ENCODE data around the gene COL27A1. TPM values are rescaled to one million over a fixed set of nuclear protein-coding genes. Genes with fewer than 3 reads are reported as not detected.

The COL27A1 gene
- total RNA-seq, 2 donors from 2014 or later: 1.3 to 2.4 TPM

DNA sequence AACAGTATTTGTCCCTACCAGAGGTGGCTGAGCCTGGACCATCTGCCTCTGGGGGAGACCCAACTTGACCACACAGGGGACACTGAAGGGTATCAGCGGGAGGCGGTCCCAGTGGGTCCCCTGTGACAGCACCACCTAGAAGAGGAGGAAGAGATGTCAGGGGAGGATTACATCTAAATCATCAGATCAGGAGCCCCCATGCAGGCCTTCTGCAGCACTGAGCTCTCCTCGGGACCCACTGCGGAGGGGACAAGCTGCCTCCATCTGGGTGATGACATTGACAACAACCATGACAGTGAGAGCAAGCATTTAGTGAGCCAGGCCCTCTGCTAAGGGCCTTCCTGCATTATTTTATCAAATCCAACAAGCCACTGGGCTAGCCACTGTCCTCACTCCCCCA is 186.7 kb downstream of the COL27A1 start:
- peaks cover 37 to 51% of the 10 kb centered on the region in 2 donors for H3K36me3 Mint-ChIP-seq (ENCODE audit: insufficient read depth in 2 of 2)
- no peak for DNase-seq
- peaks cover 23% of the 10 kb centered on the region for H3K4me1 Mint-ChIP-seq (ENCODE audit: low read depth)
- H3K4me3 Mint-ChIP-seq: no peak overlapping the region
- peak overlapping the region; percentile 54 for H3K27ac Mint-ChIP-seq
- no peak for ATAC-seq (replicated peaks in 1 of 2)
- H3K9me3 Mint-ChIP-seq: no peaks in the 10 kb centered on the region
- no peaks in the 10 kb centered on the region for H3K27me3 Mint-ChIP-seq (ENCODE audit: low read depth)

- DNase-seq: no peak
Observed at GRCh38 chr9:114342755-114343440, 187.6 kb downstream of the COL27A1 start.

GRCh38 chr9:114343471-114344187 is 188.3 kb downstream of the COL27A1 start:
- peaks cover 37% of the 10 kb centered on the region for H3K4me1 Mint-ChIP-seq (ENCODE audit: low read depth)
- H3K27ac Mint-ChIP-seq: peak overlapping the region; percentile 81
- DNase-seq (no peak), ATAC-seq (replicated peaks in 1 of 2) (no peak)
- peaks cover 37 to 58% of the 10 kb centered on the region in 2 donors for H3K36me3 Mint-ChIP-seq (ENCODE audit: insufficient read depth in 2 of 2)
- H3K27me3 Mint-ChIP-seq (ENCODE audit: low read depth): no peaks in the 10 kb centered on the region
- H3K9me3 Mint-ChIP-seq: no peaks in the 10 kb centered on the region
- no peak overlapping the region for H3K4me3 Mint-ChIP-seq

More at GRCh38 chr9:114342755-114343440, 187.6 kb downstream of the COL27A1 start:
- Mint-ChIP-seq H3K27me3 (ENCODE audit: low read depth) (no peaks in the 10 kb centered on the region), H3K4me1 (ENCODE audit: low read depth) (peaks cover 30% of the 10 kb centered on the region), H3K9me3 (no peaks in the 10 kb centered on the region), H3K4me3 (no peak overlapping the region), H3K27ac (peak overlapping the region; percentile 77), H3K36me3 (ENCODE audit: insufficient read depth in 2 of 2) (peaks cover 35 to 53% of the 10 kb centered on the region in 2 donors)
- ATAC-seq (replicated peaks in 1 of 2): no peak

DNA sequence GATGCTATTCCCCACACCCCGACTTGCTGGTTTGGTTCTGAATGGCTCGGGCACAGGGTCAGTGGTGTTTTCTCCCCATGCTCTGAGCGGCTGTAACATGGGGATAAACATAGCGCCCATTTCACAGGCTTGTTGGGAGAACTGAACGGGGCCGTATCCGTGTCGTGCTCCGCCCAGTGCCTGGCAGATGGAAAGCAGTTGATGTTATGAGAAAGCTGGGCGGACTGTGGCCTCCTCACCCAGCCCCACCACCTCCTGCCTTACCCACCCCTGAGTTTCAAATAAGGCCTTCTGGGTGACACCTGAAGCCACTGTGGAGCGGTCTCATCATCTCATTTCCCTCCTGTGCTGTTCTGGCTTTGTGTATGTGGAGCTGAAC is 188.8 kb downstream of the COL27A1 start:
- DNase-seq: no peak
- H3K4me1 Mint-ChIP-seq (ENCODE audit: low read depth): peaks cover 39% of the 10 kb centered on the region

DNA sequence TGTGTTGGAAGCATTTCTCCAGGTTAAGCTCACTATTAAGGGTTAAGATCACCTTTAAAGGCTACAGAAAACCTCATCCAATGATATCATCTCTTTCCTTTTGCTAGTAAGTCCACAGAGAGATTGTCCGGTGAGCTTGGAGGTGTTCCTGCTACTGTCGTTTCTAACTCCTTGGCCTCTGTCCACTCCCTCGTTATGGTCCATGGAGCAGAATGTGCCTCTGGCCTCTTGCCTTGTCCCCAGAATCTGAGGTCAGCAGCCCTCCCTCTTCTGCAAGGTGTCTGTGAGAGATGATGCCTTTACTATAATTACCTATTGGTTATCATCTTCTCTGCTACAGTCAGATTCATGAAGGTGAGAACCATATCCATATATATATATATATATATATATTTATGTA is 189.4 kb downstream of the COL27A1 start:
- peak overlapping the region; percentile 58 for H3K27ac Mint-ChIP-seq
- no peak overlapping the region for H3K4me3 Mint-ChIP-seq
- DNase-seq: no peak
- H3K9me3 Mint-ChIP-seq: no peaks in the 10 kb centered on the region
- peaks cover 35 to 56% of the 10 kb centered on the region in 2 donors for H3K36me3 Mint-ChIP-seq (ENCODE audit: insufficient read depth in 2 of 2)
- H3K4me1 Mint-ChIP-seq (ENCODE audit: low read depth): peaks cover 39% of the 10 kb centered on the region
- H3K27me3 Mint-ChIP-seq (ENCODE audit: low read depth): no peaks in the 10 kb centered on the region
- no peak for ATAC-seq (replicated peaks in 1 of 2)

More for the DNA sequence above, 188.8 kb downstream of the COL27A1 start:
- no peaks in the 10 kb centered on the region for H3K27me3 Mint-ChIP-seq (ENCODE audit: low read depth)
- H3K27ac Mint-ChIP-seq: peak overlapping the region; percentile 81
- H3K4me3 Mint-ChIP-seq: no peak overlapping the region
- no peak for ATAC-seq (replicated peaks in 1 of 2)
- H3K9me3 Mint-ChIP-seq: no peaks in the 10 kb centered on the region
- H3K36me3 Mint-ChIP-seq (ENCODE audit: insufficient read depth in 2 of 2): peaks cover 33 to 56% of the 10 kb centered on the region in 2 donors

GRCh38 chr9:114345493-114346065 is 190.2 kb downstream of the COL27A1 start:
- Mint-ChIP-seq H3K36me3 (ENCODE audit: insufficient read depth in 2 of 2) (peaks cover 39 to 58% of the 10 kb centered on the region in 2 donors), H3K4me3 (no peak overlapping the region), H3K27me3 (ENCODE audit: low read depth) (no peaks in the 10 kb centered on the region), H3K27ac (peak overlapping the region; percentile 29), H3K9me3 (no peaks in the 10 kb centered on the region), H3K4me1 (ENCODE audit: low read depth) (peaks cover 42% of the 10 kb centered on the region)
- ATAC-seq (replicated peaks in 1 of 2) (no peak), DNase-seq (no peak)

DNA sequence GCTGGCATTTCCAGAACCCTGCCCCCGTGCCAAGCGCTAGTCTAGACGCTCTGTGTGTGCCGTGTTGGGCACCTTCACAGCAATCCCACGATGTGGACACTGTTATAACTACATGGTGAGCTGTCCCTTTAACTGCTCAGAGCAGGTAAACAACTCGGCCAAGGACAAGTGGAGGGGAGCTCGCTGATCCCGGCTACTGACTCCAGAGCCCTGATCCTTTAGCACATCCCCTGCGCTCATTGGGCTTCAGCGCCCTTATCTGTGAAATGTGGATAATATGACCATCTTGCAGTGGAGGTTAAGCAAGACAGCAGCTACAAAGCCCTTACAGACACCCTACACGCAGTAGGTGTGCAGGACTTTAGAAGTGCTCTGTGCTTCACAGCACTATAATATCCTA is 190.8 kb downstream of the COL27A1 start:
- Mint-ChIP-seq H3K4me3 (no peak overlapping the region), H3K27ac (peak overlapping the region; percentile 78), H3K27me3 (ENCODE audit: low read depth) (no peaks in the 10 kb centered on the region), H3K9me3 (no peaks in the 10 kb centered on the region), H3K36me3 (ENCODE audit: insufficient read depth in 2 of 2) (peaks cover 40 to 53% of the 10 kb centered on the region in 2 donors), H3K4me1 (ENCODE audit: low read depth) (peaks cover 42% of the 10 kb centered on the region)
- DNase-seq (no peak), ATAC-seq (replicated peaks in 1 of 2) (no peak)

GRCh38 chr9:114347675-114348074 is 192.3 kb downstream of the COL27A1 start:
- DNase-seq: no peak
- Mint-ChIP-seq H3K9me3 (no peaks in the 10 kb centered on the region), H3K4me1 (ENCODE audit: low read depth) (peaks cover 55% of the 10 kb centered on the region), H3K27ac (peak overlapping the region; percentile 95), H3K4me3 (no peak overlapping the region), H3K27me3 (ENCODE audit: low read depth) (no peaks in the 10 kb centered on the region), H3K36me3 (ENCODE audit: insufficient read depth in 2 of 2) (peaks cover 38 to 55% of the 10 kb centered on the region in 2 donors)
- ATAC-seq (replicated peaks in 1 of 2): no peak

DNA sequence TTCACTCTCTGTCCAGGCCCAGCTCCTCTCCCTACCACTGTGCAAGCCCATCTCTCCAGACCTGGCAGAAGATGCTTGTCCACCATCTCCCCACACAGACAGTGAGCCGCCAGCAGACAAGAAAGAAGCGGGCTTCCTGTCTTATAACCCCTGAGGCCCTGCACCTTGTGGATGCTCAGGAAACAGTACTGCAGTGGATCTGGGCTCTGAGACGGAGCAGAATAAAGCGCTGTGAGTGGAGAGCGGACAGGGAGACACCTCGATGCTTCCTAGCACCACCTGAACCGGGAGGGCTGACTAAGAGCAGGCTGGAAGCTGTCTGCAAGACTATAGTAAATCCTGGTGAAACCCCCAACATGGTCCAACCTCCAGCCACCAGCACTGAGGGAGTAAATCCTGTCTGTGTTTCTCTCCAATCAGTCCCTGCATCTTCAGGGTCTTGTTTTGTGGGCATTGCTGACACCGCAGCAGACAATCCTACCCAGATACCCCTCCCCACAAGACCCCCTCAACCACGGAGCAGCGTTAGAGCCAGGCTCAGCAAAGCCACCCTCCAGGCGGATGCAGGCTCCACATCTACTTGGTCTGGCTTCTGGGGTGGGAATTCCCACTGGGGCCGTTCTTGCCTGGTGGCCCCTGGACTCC is 193.0 kb downstream of the COL27A1 start:
- Mint-ChIP-seq H3K9me3 (no peaks in the 10 kb centered on the region), H3K4me1 (ENCODE audit: low read depth) (peaks cover 60% of the 10 kb centered on the region)
- no peak for ATAC-seq (replicated peaks in 1 of 2)

DNA sequence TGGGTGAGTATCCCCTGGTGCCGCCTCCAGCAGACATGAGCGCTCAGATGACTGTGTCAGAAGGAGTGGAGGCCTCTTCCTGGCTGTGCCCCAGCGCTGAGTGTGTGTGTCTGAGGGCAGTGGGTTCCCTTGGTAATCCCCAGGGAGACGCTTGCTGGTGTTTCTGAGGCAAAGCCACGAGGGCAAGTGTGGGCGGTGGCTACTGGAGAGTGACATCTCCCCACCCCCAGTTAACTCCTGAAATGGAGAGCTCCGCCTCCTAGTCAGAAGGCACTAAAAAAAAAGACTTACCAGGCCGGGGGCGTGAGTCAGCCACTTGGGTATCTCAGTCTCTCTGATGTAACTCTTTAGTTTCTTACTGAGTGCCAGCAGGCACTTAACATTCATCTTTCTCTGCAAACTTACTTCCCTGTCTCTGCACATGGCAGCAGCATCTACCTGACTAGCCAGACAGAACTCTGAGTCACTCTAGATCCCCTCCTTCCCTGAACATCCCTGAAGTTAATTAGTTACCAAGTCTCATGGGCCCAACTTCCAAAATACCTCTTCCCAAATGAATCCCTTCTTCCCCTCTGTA is 193.7 kb downstream of the COL27A1 start:
- Mint-ChIP-seq H3K36me3 (ENCODE audit: insufficient read depth in 2 of 2) (peaks cover 30 to 59% of the 10 kb centered on the region in 2 donors), H3K27me3 (ENCODE audit: low read depth) (no peaks in the 10 kb centered on the region), H3K27ac (peak overlapping the region; percentile 95), H3K9me3 (no peaks in the 10 kb centered on the region), H3K4me1 (ENCODE audit: low read depth) (peaks cover 64% of the 10 kb centered on the region), H3K4me3 (peak overlapping the region; percentile 73)
- DNase-seq: peak; percentile 92 to 95
- ATAC-seq (replicated peaks in 1 of 2): peak; percentile 89 to 92

More for the DNA sequence above, 193.0 kb downstream of the COL27A1 start:
- peaks cover 32 to 60% of the 10 kb centered on the region in 2 donors for H3K36me3 Mint-ChIP-seq (ENCODE audit: insufficient read depth in 2 of 2)
- peak overlapping the region; percentile 95 for H3K27ac Mint-ChIP-seq
- no peaks in the 10 kb centered on the region for H3K27me3 Mint-ChIP-seq (ENCODE audit: low read depth)
- peak overlapping the region; percentile 73 for H3K4me3 Mint-ChIP-seq
- no peak for DNase-seq

DNA sequence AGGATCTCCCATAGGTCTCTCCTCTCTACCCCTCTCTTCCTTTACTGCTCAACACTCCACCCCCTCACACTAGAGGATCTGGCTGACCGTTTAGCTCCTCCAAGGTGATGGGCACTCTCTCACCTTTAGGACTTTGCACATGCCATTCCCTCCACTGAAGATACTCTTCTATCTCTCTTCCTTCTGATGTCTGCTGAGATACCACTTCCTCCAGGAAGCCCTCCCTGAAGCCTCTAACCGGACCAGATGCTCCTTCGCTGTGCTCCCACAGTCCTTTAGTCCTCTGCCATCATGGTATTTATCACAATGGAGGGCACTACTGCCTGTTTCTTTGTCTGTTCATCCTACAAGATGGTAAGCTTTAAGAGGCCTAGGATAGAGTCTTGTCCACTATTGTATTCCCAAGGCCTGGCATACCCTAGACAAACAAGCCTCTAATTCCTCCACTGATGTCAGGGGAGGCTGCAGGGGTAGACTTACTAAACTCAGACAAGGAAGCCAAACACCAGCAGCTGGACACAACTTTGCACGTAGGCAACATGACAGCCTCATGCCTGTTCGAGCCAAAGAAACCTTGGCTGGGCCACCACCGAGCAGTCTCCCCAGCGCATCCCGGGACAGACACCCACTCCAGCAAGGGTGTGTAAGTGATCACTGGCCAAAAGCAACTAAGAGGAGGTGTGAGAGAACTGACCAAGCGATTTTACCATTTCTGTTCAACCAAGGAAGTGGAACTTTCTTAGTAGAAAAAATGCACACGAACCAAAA is 194.6 kb downstream of the COL27A1 start:
- peaks cover 28 to 52% of the 10 kb centered on the region in 2 donors for H3K36me3 Mint-ChIP-seq (ENCODE audit: insufficient read depth in 2 of 2)
- H3K4me3 Mint-ChIP-seq: peak overlapping the region; percentile 73
- H3K4me1 Mint-ChIP-seq (ENCODE audit: low read depth): peaks cover 64% of the 10 kb centered on the region
- H3K9me3 Mint-ChIP-seq: no peaks in the 10 kb centered on the region
- DNase-seq: no peak
- no peaks in the 10 kb centered on the region for H3K27me3 Mint-ChIP-seq (ENCODE audit: low read depth)
- no peak for ATAC-seq (replicated peaks in 1 of 2)
- H3K27ac Mint-ChIP-seq: peak overlapping the region; percentile 95

Measured in activated T-cell treated with anti-CD3 and anti-CD28 coated beads, Interleukin-2, amount 50 U/mL, for 72 hours (primary cell).